ENCODE results near the gene CRADD. TPM values are rescaled to one million over a fixed set of nuclear protein-coding genes. Genes with fewer than 3 reads are reported as not detected.

The CRADD gene
- total and polyA plus RNA-seq, 2 of the 4 experiments (the other 2 are of a cell fraction) = 11.1 to 14.0 TPM

GRCh38 chr12:93852173-93852591 is 175.0 kb downstream of the CRADD start:
- Histone ChIP-seq H2BK20ac (ENCODE audit: low read depth, low read length) (no peak overlapping the region), H3K27ac (ENCODE audit: insufficient read depth, low read length) (no peak overlapping the region), H3K4me3 (ENCODE audit: insufficient read depth, low read depth, low read length) (no peak overlapping the region), H4K8ac (ENCODE audit: low read depth in 2 of 2, low read length in 2 of 2) (no peak overlapping the region), H3K4me1 (ENCODE audit: control insufficient read depth, insufficient read depth, low read length) (no peaks in the 10 kb centered on the region), H3K14ac (replicated peaks; ENCODE audit: low read depth, low read length) (no peak overlapping the region), H3K27me3 (ENCODE audit: control insufficient read depth, insufficient read depth, low read length) (no peaks in the 10 kb centered on the region), H4K91ac (ENCODE audit: insufficient read depth, low read depth, low read length) (no peak overlapping the region), H2AK9ac (replicated peaks; ENCODE audit: low read depth, low read length, poor library complexity) (peak overlapping the region; percentile 37), H3K79me1 (ENCODE audit: low read depth in 1 of 2, low read length in 2 of 2) (no peaks in the 10 kb centered on the region), H3K56ac (ENCODE audit: extremely low read depth, insufficient read depth, low read length) (no peak overlapping the region), H3K18ac (ENCODE audit: low read depth, low read length) (no peak overlapping the region), H3K9me3 (ENCODE audit: control insufficient read depth, insufficient read depth, low read length) (no peaks in the 10 kb centered on the region), H3K4ac (ENCODE audit: low read depth, low read length) (no peak overlapping the region), H2BK120ac (ENCODE audit: low read depth, low read length) (no peak overlapping the region), H2BK15ac (ENCODE audit: low read depth, low read length) (no peak overlapping the region), H3K36me3 (ENCODE audit: control insufficient read depth, insufficient read depth, low read length) (no peaks in the 10 kb centered on the region), H3K9me1 (ENCODE audit: insufficient read depth, low read length) (no peaks in the 10 kb centered on the region), H3K23ac (ENCODE audit: low read depth, low read length) (no peak overlapping the region), H2BK5ac (ENCODE audit: low read depth, low read length, poor library complexity, severe bottlenecking) (no peak overlapping the region), H3K4me2 (ENCODE audit: low read depth, low read length) (no peak overlapping the region), H4K5ac (ENCODE audit: low read depth, low read length) (no peak overlapping the region), H3K9ac (ENCODE audit: low read depth, low read length) (no peak overlapping the region), H4K20me1 (ENCODE audit: insufficient read depth, low read length) (no peaks in the 10 kb centered on the region), H2AFZ (replicated peaks; ENCODE audit: low read length, poor library complexity) (no peak overlapping the region), H2AK5ac (ENCODE audit: low read depth, low read length) (no peak overlapping the region)
- intact Hi-C loops (cut with micrococcal nuclease) (no loop called here), dilution Hi-C loops (cut with HindIII; ENCODE audit: low sequenced_read_pairs, unreplicated experiment) (no loop called here), in situ Hi-C loops (cut with MboI; ENCODE audit: low sequenced_read_pairs) (no loop called here)
- POLR2A ChIA-PET (ENCODE audit: unreplicated experiment) = no interaction called here
- DNase-seq (no peak), ATAC-seq (ENCODE audit: low read depth) (no peak)
- CTCF ChIA-PET = interaction anchor here (1.0 kb wide), 1 partner anchor 15 kb away, joined by 4 read pairs; no protein-coding TSS in a partner anchor
- TF ChIP-seq BHLHE40 (IDR thresholded peaks at IDR 0.05; ENCODE audit: low read depth, low read length) (no peak), CTCF (conservative IDR thresholded peaks at IDR 0.05; ENCODE audit: low read depth, low read length) (no peak), RFX5 (IDR thresholded peaks at IDR 0.05; ENCODE audit: low read depth, low read length) (no peak), RCOR1 (IDR thresholded peaks at IDR 0.05; ENCODE audit: insufficient replicate concordance, low read length) (no peak), NFE2L2 (IDR thresholded peaks at IDR 0.05; ENCODE audit: low read depth, low read length) (no peak), POLR2A (IDR thresholded peaks at IDR 0.05; ENCODE audit: low read depth, low read length) (no peak)
- no TSS peak for BruUV-seq (replicated peaks)
- 85% methylated on average over 4 of the region's 8 CpGs; no CpG with 5 or more reads in 1 of the 2 experiments for WGBS, 2 experiments (ENCODE audit: extremely low coverage in 2 of 2, insufficient read length in 1 of 2)

Data from IMR-90 (cell line).